Activated CD4-positive, alpha-beta T cell treated with anti-CD3 and anti-CD28 coated beads, Interleukin-2, amount 50 U/mL, for 24 hours (primary cell): ENCODE results near the gene LLGL1.
"Not testable (repeated sequence)": the region's sequence is repeated elsewhere in the genome, so short reads cannot be mapped to it uniquely, and the experiment has no call there.

ENCODE experiments used
- DNase-seq, 2 donors: peaks; one replicate each; pipeline ENCODE4 v3.0.0-alpha.2; 2020; ENCODE audit warnings: low read depth in 1 of 2, low spot score in 1 of 2

LLGL1 gene

GRCh38 chr17:18194394-18194793 lies 31.0 kb upstream of the LLGL1 start:
- no peak for DNase-seq

DNA sequence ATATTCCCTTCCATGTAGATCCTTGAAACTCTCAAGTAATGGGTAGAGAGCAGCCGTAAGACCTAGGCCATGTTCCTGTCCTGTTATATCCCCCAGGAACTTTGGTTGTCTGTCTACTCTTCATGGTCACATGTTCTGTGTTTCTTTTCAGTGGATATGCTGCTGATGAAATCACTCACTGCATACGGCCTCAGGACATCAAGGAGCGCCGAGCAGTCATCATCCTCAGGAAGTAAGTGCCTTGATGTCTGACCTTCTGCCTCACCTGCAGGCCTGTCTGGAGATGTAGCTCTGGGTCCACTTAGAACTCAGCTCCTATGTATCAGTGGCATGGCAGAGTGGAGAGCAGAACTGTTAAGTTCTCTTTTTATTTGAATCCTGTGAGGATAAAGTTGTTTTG lies 30.6 kb upstream of the LLGL1 start:
- no peak for DNase-seq

- DNase-seq: no peak
These were observed 30.2 kb upstream of the LLGL1 start for GRCh38 chr17:18195246-18195645.

DNA sequence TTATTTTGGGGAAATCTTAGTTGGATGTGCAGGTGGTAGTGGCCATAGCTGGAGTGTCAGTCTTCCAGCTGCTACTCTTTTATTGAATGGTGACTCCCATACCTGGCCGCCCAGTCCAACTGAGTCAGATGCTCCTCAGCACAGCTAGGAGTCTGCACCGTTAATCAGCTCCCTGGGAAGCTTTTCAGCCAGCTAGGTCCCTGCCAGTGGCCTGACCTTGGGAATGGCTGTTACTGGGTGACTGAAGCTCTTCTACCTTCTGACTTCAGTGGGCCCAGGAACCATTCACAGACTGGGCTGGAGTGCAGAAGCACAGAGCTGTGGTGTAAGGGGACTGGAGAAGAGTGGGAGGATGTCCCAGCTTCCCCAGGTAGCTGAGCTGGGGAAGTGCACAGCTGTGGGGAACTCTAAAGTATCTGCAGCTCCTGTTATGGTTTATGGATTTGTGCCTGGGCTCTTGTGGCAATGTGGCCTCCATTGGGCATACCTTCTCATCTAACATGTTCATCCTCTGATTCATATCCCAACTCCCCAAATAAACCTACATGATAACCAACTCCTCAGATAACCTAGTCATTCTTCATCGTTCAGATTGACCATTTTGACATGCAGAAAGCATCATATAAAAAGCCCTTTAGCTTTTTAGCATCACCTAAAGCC lies 27.8 kb upstream of the LLGL1 start:
- DNase-seq: no peak

DNA sequence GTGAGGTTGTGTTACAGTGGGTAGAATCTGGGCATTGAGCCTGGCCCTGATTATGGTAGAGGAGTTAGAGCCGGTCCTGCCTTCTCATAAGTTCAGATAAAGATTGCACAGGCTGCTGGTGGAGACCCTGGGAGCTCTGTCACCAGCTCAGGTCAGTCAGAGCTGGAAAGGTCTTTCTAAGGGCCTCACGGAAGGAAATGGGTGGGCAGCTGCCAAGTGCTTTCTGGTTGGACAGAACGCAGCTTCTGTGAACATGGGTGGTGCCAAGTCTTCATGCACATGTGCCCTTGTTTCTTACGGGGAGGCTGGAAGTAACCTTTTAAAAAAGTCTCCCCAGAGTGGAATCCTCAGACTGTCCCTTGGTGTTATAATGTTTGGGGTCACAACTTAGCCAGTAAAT lies 26.9 kb upstream of the LLGL1 start:
- DNase-seq: no peak

GRCh38 chr17:18201108-18201507 lies 24.3 kb upstream of the LLGL1 start:
- DNase-seq: no peak

DNA sequence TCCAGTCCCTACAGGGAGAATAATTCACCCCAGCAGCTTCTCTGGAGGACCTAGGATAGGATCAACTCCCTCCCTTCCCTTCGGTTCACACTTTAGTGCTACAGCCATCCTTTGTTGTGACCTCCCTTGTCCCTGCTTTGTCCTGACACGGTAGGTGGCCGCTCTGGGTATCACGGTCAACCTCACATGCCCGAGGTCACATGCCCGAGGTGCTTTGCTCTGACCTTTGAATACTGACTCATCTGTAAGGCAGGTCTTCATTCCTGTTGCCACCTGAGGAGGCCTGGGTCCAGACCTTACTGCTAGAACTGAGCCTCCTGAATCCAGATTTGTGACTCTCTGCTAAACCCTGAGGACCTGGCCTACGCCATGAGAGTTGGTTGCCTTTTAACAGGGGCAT lies 22.1 kb upstream of the LLGL1 start:
- DNase-seq: no peak

GRCh38 chr17:18205861-18206260 lies 19.6 kb upstream of the LLGL1 start:
- no peak for DNase-seq

- DNase-seq: no peak
These were observed 18.5 kb upstream of the LLGL1 start for GRCh38 chr17:18206962-18207361.

- DNase-seq: no peak
These were observed 17.3 kb upstream of the LLGL1 start for GRCh38 chr17:18208092-18208491.

GRCh38 chr17:18213666-18214270 lies 11.7 kb upstream of the LLGL1 start:
- no peak for DNase-seq

DNA sequence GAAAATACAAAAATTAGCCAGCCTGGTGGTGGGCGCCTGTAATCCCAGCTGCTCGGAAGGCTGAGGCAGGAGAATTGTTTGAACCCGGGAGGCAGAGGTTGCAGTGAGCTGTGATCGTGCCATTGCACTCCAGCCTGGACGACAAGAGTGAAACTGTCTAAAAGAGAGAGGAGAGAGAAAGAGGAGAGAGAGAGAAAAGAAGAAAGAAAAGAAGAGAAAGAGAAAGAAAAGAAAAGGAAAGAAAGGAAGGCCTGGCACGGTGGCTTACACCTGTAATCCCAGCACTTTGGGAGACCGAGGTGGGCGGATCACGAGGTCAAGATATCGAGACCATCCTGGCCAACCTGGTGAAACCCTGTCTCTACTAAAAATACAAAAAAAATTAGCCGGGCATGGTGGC lies 8.5 kb upstream of the LLGL1 start:
- DNase-seq: not testable (repeated sequence)

- peak; percentile 50 to 53 for DNase-seq
These were observed 7.9 kb upstream of the LLGL1 start for GRCh38 chr17:18217412-18218015.

DNA sequence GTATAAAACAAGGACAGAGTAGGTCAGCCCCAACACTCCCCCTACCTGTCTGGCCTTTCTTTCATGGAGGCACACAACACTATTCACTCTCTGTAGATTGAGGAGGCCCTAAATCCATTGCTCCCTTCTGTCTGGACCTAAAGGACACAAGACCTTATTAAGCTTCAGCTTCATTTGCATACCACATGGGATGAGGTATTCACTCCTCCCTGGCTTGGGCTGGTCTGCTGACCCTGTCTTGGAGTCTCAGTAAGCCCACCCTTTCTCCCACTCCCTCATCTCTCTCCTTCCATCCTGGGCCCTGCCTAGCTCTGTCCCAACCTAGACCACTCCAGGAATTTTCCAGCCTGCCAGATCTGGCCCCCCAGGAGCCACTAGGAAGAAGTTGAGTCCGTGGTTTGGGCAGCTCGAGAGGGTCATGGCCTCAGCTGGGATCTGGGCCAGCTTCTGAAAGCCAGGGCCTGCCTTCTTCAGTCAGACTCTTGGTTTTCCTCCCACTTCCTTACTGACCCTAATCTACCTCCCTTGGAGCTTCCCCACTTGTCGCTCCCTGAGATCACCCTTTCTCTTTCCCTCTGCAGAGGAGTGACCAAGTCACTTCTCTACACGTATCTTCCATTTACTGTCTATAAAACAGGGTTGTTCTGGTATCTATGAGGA lies 6.5 kb upstream of the LLGL1 start:
- no peak for DNase-seq

DNA sequence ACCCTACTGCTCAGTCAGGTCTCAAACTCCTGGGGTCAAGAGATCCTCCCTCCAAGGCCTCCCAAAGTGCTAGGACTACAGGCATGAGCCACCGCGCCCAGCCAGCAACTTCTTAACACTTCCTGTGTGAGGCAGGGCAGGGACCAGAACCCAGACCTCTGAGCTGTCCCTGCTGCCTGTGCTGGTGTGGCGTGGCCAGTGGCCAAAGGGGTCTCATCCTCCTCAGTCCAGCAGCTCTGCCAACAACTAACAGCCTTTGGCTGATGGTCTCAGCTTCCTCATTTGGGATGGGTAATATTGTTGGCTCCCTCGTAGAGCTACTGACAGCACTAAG lies 1.4 kb upstream of the LLGL1 start:
- no peak for DNase-seq

DNA sequence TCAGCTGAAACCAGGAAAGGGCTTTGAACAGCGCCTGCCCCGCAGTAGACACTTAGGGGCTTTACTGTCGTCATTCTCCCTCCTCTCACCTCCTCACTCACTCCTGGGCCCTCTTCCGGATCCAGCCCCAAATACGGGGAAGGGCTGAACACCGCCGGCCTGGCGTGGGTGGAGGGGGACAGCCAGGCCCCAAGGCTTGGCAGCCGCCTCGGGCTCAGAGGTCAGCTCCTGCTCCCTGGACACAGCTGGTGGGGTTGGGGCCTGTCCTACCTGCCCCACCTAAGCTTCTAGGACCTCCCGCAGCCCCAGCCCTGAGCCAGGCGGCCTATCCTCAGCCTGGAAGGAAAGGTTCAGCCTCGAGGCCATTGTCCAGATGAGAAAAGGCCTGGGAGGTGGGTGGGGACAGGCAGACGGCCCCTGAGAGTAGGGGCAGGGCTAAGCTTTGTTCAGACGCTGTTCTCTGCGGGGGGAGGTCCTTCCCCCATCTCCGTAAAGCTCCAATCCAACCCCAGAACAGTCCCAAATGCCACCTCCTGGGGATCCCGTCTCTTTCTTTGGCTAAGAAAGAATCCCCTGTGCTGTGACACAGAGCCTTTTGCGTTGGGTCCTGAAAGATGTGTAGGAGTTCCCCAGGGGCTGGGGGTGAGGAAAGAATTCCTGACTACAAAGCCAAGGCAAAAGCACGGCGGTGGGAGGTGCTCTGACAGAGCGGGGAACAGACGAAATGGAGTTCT lies 881 bp upstream of the LLGL1 start:
- DNase-seq: no peak

DNA sequence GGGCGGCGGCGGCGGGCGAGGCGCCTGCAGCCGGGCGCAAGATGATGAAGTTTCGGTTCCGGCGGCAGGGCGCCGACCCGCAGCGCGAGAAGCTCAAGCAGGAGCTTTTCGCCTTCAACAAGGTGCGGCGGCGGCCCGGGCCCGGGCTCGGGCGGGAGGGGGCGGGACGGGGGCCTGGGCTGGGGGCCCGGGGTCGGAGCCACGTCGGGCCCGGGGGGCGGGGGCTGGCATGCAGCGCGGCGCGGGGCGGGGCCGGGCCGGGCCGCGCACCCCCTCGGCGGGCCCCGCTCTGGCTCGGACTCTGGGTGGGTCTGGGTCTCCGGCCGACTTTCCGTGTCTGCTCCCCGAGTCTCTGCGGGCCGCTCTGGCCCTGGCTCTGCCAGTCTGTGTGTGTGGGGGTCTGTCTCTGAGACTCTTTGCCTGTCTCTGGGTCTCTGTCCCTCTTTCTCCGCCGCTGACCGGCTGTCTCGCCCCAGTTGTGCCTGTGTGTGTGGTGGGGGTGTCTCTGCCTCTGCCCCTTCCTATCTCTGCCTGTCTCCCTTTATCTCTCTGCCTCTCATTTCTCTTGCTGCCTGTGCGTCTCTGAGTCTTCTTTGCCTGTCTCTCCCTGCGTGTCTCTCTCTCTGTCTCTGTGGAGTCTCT lies 328 bp downstream of the LLGL1 start:
- DNase-seq: no peak

DNA sequence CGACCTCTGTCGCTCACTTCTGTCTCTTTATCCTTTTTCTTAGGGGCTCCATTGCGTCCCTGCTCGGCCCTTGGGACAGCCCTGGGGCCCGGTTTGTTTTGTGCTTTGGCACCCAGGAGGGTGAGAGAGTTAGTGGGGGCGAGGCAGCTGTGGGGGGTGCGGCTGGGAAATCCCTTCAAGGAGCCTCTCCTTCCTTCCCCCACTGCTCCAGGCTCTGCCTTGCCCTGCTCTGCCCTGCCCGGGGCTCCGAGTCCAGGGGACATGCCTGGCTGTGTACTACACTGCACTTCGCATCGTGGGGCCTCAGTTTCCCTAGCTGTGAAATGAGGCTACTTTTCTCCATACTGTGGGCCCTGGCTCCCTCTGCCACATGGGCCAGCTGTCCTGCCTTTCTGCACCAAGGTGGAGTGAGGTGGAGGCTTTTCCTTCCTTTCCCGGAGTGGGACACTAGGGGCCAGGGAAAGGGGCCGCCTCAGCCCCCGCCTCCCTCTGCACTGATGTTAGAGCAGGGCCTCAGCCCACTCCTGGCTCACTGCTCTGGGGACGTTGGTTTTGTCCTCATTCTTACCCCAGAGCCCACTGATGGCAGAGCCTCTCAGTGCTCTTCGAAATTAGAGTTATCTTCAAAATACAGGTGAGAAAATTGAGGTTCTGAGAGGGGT lies 980 bp downstream of the LLGL1 start:
- DNase-seq: no peak

DNA sequence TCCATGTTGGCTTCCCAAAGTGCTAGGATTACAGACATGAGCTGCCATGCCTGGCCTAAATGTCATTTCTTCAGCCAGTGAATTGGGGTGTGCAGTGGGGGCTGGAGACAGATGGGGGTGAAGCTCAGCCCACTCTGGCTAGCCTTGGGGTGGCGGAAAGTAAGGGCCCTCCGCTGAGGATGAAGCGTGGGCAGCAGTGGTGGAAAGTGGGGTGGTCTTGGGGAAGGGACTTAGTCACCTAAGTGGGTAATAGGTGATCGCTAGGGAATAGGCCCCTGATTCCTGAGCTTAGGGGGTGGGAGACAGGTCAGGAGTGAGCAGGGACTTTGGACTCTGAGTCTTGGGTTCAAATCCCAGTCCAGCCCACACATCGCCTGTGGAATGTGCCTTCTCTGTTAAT lies 2.2 kb downstream of the LLGL1 start:
- no peak for DNase-seq

DNA sequence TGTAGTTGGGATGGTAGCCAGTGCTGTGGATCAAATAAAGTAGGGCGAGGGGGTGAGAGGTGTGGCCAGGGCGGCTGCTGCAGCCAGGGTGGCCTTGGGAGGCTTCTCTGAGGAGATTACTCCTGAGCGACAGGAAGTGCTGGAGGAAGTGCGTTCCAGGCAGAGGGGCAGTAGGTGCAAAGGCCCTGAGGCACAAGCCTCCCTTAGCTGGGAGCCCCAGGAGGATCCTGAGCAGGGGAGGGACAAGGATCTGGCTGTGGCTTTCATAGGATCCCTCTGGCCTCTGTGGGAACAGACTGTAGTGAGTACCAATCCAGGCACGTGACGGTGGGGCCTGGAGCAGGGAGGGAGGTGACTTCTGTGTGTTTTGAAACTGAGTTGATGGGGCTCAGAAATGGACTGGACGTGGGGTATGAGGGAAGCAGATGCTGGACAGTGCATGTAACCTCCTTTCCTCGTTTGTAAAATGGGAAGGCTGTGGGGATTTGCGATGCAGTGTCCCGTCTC lies 2.8 kb downstream of the LLGL1 start:
- no peak for DNase-seq

GRCh38 chr17:18229254-18229653 lies 3.8 kb downstream of the LLGL1 start:
- DNase-seq: no peak
